ENCODE results near the gene SLC1A7. TPM values are rescaled to one million over a fixed set of nuclear protein-coding genes. Genes with fewer than 3 reads are reported as not detected.

Gene SLC1A7
- total and polyA plus RNA-seq, 7 donors = 0.04 to 6.2 (median 0.36) TPM

DNA sequence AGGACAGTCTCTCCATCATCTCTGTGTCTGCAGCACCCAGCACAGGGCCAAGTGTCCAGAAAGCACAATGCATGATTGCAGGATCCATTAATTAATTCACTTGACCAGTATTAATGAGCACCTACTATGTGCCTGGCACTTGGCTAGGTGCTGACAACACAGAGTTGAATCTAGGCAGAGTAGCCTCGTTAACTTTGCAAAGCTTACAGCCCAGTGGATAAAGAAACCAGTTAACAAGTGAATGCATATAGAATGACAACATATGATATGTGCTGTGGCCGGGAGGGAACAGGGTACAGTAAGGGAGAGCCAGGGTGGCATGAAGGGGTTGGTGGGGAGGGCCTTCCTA, 10.9 kb downstream of the SLC1A7 start:
- Histone ChIP-seq H3K4me3 (no peak overlapping the region), H3K36me3 (ENCODE audit: insufficient read depth in 1 of 2, low read depth in 1 of 2) (no peaks in the 10 kb centered on the region), H3K27ac (no peak overlapping the region), H3K4me1 (no peaks in the 10 kb centered on the region), H3K27me3 (ENCODE audit: insufficient read depth in 3 of 3, low read length in 2 of 3) (no peaks in the 10 kb centered on the region), H3K9me3 (no peaks in the 10 kb centered on the region)
- WGBS, 3 donors = 86 to 98% (median 91%) methylated on average over 2 of the region's 2 CpGs
- intact Hi-C loops (cut with DNase I) = no loop called here
- DNase-seq = no peak
- no peak for ATAC-seq
- TF ChIP-seq, protein P1, sequence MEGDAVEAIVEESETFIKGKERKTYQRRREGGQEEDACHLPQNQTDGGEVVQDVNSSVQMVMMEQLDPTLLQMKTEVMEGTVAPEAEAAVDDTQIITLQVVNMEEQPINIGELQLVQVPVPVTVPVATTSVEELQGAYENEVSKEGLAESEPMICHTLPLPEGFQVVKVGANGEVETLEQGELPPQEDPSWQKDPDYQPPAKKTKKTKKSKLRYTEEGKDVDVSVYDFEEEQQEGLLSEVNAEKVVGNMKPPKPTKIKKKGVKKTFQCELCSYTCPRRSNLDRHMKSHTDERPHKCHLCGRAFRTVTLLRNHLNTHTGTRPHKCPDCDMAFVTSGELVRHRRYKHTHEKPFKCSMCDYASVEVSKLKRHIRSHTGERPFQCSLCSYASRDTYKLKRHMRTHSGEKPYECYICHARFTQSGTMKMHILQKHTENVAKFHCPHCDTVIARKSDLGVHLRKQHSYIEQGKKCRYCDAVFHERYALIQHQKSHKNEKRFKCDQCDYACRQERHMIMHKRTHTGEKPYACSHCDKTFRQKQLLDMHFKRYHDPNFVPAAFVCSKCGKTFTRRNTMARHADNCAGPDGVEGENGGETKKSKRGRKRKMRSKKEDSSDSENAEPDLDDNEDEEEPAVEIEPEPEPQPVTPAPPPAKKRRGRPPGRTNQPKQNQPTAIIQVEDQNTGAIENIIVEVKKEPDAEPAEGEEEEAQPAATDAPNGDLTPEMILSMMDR (IDR thresholded peaks at IDR 0.05) = no peak

DNA sequence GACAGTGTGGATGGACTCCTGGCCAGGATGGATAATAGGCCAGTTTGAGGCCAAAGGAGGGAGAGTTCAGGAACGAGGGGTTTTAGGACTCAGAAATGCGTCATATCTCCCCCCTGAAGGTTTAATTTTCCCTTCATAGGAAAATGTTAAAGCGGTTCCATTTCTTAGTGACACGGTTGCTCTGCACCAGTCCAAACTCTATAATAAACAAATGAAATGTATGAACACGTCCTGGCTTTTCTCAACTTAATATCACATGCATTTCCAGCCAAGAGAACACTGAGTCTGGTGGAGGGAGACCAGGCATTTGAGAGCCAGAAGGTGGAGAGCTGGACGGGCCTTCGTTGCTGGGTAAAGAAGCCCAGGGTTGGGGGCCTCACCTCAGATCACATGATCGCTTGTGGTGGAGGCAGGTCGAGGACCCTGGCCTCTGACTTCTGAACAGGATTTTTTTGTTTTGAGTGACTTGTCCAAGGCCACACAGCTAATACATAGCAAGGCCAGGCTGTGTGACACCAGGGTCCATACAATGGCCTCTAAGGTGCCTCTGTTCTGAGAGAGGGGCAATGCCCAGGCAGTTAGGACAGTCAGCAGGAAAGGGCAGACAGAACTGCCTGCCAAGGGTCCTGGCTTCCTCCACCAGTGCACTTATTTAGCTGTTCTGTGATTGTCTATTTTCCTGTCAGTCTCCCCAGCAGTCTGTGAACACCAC, 11.4 kb downstream of the SLC1A7 start:
- Histone ChIP-seq H3K9me3 (no peaks in the 10 kb centered on the region), H3K36me3 (ENCODE audit: insufficient read depth in 1 of 2, low read depth in 1 of 2) (no peaks in the 10 kb centered on the region), H3K4me3 (no peak overlapping the region), H3K4me1 (no peaks in the 10 kb centered on the region), H3K27ac (no peak overlapping the region), H3K27me3 (ENCODE audit: insufficient read depth in 3 of 3, low read length in 2 of 3) (no peaks in the 10 kb centered on the region)
- WGBS, 3 donors = 79 to 82% (median 81%) methylated on average over 9 of the region's 9 CpGs
- DNase-seq = no peak
- intact Hi-C loops (cut with DNase I) = no loop called here
- ATAC-seq = no peak
- TF ChIP-seq, protein P1 (IDR thresholded peaks at IDR 0.05) = no peak

DNA sequence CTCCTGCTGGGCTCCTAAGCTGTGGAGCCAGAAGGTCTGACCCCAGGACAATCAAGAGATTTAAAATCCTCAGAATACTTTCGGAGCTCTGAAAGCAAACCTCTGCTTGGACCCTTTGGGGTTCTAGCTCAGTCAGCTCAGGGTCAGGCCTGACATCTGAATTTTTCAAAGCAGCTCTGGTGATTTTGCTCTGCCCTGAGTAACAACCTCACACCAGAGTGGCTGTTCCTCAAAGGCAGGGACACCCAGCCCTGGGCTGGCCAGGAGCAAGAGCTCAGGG, 11.9 kb downstream of the SLC1A7 start:
- H3K27ac ChIP-seq = no peak overlapping the region

DNA sequence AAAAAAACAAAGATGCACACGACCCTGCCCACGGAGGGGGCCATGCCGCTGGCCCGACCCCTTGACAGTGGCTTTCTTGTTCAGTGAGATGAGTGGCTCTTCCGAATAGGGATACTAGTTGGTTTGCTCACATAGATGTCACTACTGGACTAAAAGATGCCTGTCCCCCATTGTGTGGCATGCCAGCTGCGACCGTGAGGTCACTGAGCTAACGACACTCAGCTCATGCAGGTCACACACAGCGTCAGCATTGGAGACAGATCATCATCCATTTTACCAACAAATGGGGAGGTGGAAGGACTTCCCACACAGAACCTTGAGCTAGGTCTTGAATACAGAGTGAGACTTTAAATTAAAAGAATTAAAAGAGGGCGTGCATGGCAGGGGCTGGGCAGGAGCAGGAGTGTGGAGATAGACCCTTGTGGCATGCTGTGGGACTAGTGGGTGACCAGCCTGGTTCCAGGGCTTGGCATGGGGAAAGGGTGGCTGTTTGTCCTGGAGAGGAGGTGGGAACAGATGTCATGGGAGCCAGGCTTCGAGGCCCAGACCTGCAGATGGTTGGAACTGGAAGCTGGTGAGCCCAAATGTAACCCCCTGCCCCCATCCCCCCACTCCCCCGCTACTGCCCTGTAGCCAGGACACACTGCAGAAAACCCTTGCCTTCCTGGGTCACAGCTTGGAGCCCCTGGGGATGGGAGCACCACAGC, 12.4 kb downstream of the SLC1A7 start:
- no peaks in the 10 kb centered on the region for H3K4me1 ChIP-seq
- no peaks in the 10 kb centered on the region for H3K9me3 ChIP-seq
- ATAC-seq (no peak), DNase-seq (peak in 1 of 2 donors; percentile 23)
- intact Hi-C loops (cut with DNase I) = no loop called here
- TF ChIP-seq, protein P1 (IDR thresholded peaks at IDR 0.05) = no peak
- H3K27me3 ChIP-seq (ENCODE audit: insufficient read depth in 3 of 3, low read length in 2 of 3) = no peaks in the 10 kb centered on the region
- no peak overlapping the region for H3K4me3 ChIP-seq
- no peaks in the 10 kb centered on the region for H3K36me3 ChIP-seq (ENCODE audit: insufficient read depth in 1 of 2, low read depth in 1 of 2)
- H3K27ac ChIP-seq = no peak overlapping the region
- 72 to 74% (median 74%) methylated on average over 11 to 12 of the region's 12 CpGs for WGBS, 3 donors

More for the DNA sequence above, 11.9 kb downstream of the SLC1A7 start:
- intact Hi-C loops (cut with DNase I) = no loop called here
- no peak for ATAC-seq
- peak in 1 of 2 donors; percentile 28 for DNase-seq
- H3K27me3 ChIP-seq (ENCODE audit: insufficient read depth in 3 of 3, low read length in 2 of 3) = no peaks in the 10 kb centered on the region
- TF ChIP-seq, protein P1 (IDR thresholded peaks at IDR 0.05) = no peak
- WGBS, 3 donors = 74 to 94% (median 91%) methylated on average over 1 of the region's 1 CpG
- H3K4me1 ChIP-seq = no peaks in the 10 kb centered on the region
- H3K4me3 ChIP-seq = no peak overlapping the region
- H3K36me3 ChIP-seq (ENCODE audit: insufficient read depth in 1 of 2, low read depth in 1 of 2) = no peaks in the 10 kb centered on the region
- H3K9me3 ChIP-seq = no peaks in the 10 kb centered on the region

Measured in psoas muscle (tissue), 8 donors.